Measurements from ENCODE around the gene TMEM116.
"Not testable (repeated sequence)": the region's sequence is repeated elsewhere in the genome, so short reads cannot be mapped to it uniquely, and the experiment has no call there.

Gene TMEM116

DNA sequence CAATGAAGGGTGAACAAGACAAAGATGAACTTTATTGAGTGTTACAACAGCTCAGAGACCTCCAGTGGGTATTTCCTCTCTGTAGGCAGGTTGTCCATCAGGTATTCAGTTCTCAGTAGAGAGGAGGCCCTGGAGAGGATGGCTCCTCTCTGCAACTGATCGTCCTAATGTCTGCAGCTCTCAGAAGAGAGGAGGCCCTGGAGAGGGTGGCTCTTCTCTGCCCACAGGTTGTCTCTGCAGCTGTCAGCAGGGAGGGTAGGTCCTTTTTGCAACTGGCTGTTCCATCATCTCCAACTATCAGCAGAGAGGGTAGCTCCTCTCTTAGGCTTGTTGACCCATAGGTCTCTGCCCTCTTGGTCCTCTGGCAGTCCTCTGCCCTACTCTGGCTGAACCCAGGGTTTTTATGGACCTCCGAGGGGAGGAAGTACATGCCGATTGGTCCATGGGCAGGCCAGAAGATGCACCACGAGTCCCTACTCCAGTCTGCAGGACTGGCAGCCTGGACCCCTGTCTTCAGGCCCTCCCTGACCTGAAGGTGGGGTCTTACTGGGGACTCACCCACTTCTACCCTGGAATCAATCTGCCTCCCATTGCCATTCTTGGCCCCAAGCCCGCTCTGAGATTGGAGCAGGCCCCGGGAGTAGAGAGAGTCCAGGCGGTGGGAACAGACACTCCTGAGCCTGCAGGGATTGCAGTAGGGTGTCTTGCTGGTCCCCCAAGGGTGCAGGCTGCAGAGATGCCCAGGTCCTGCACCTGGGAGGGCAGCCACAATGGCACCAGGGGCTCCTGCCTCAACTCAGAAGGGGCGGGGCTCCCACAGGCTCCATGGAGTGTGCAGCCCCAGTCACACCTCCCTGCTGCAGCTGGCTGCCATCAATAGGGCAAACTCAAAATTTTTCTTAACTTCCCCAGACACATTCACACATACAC lies 2.3 kb downstream of the TMEM116 start:
- intact Hi-C loops (cut with DNase I) = loop anchor here (5.0 kb wide), 2 partner anchors 258 to 372 kb away; partner anchors contain the start of gene HECTD4
- no peak for DNase-seq

DNA sequence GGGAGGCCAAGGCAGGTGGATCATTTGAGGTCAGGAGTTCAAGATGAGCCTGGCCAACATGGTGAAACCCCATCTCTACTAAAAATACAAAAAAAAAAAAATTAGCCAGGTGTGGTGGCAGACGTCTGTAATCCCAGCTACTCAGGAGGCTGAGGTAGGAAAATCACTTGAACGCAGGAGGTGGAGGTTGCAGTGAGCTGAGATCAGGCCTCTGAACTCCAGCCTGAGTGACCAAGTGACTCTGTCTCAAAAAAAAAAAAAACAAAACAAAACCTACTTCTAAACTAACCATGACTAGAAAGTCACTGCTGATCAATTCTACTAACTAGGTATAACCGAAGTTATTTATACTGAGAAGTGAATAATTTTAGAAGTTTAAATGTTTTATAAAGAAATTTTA lies 3.4 kb downstream of the TMEM116 start:
- intact Hi-C loops (cut with DNase I); DNase-seq: not testable (repeated sequence)

DNA sequence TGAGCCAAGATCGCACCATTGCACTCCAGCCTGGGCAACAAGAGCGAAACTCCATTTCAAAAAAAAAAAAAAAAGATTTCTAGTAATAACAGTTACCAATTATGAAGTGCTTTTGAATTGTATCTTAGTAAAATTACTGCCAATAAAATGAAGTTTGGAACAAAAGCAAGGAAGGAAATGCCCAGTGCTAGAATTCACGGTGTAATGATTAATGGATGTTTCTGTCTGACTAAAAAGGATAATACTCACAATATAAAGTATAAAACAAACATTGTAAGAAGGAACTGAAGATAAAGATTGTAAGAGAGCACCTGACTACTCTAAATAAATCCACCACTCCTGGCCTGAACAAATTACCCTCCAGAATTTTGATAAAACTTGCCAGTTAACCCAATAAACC lies 4.0 kb downstream of the TMEM116 start:
- DNase-seq = no peak
- intact Hi-C loops (cut with DNase I) = no loop called here

DNA sequence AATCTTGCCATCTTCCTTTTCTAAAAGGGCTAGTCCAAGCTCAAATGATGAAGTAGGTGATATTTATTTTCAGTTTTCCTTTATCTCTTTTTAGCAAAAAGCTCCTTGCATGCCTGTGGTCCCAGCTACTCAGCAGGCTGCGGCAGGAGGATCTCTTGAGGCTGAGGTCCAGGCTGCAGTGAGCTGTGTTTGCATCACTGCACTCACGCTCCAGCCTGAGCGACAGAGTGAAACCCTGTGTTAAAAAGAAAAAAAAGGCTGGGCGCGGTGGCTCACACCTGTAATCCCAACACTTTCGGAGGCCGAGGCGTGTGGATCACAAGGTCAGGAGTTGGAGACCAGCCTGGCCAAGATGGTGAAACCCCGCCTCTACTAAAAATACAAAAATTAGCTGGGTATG lies 5.0 kb downstream of the TMEM116 start:
- intact Hi-C loops (cut with DNase I) = no loop called here
- no peak for DNase-seq

DNA sequence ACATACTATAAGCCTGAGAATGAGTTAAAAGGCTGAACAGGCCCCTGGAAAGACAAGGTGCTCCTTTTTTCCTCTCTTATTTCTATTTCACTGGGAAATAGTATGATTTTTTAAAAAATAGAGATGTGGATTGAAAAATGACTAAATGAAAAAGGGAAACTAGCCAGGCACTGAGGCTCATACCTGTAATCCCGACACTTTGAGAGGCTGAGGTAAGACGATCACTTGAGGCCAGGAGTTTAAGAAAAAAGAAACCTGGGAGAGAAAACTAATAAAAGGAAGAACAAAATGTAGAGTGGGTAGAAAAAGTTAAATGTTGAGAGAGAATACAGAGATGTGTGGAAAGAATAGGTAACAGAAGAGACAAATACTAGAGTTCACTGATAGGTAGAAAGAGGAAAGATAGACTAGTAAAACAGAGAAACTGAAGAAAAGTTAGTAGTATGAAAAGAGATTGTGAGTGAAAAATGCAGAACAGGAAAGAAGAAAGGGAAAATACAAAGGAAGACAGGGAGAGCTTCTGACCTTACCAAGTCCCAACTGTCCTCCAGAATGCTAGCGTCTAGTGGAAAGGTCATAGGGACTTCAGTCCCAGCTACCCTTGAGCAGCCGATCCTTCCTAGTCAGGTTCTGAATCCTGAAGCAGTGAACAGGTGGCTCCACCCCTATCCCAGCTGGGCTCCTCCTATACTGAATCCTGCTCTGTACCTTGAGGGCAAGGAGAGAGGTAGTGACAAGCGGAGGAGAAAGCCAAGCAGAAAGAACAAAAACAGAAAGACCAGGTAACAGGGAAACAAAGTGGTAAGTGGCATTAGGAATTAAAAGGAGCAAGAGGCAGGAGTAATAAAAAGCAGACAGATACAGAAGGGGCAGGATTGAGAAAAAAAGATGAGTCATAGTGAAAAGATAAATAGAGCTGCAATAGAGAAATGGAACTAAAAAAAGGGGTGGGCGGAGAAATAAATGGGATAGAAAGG lies 7.3 kb downstream of the TMEM116 start:
- DNase-seq = no peak
- intact Hi-C loops (cut with DNase I) = no loop called here

DNA sequence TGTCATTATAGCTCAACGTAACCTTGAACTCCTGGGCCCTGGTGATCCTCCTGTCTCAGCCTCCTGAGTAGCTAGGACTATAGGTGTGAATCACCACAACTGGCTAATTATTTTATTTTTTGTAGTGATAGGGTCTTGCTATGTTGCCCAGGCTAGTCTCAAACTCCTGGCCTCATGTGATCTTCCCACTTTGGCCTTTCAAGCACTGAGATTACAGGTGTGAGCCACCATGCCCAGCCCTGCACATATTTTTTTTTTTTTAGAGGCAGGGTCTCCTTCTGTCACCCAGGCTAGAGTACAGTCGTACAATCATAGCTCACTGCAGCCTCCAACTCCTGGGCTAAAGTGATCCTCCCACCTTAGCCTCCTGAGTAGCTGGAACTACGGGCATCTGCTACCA lies 8.9 kb downstream of the TMEM116 start:
- intact Hi-C loops (cut with DNase I) = no loop called here
- DNase-seq = no peak

DNA sequence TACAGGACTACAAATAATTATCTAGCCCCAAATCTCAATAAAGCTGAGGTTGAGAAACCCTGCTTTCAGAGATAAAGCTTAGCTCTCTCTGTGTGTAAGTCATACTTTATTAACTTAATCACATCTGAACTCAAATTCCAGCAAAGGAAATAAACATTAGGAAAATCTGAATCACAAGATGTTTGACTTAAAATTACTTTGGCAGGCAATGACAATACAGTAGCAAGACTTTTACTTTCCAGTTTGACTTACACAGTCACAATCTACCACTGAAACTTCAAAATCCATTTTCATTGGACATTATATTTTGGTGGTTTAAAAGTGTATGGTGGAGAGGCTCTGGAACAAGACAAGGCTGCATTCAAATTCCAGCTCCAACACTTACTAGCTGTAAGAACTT lies 11.4 kb downstream of the TMEM116 start:
- intact Hi-C loops (cut with DNase I) = no loop called here
- no peak for DNase-seq

DNA sequence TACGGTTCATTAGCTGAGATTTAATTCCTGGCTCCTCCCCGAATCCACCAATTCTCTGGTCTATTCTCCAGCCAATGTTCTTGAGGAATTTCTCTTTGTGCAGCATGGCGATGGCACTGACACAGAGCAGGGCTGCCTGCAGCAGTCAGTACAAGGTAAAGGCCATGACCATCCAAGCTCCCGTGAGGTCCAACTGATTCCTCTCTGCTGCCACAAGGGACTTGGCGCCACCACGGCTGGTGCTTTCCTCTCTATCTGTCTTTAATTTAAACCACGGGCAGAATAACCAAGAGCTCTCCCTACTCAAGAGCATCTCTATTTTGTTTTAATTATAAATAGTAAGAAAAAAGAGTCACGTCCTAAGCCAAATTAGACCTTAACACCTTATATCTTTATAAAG lies 12.1 kb downstream of the TMEM116 start:
- no peak for DNase-seq
- intact Hi-C loops (cut with DNase I) = no loop called here

DNA sequence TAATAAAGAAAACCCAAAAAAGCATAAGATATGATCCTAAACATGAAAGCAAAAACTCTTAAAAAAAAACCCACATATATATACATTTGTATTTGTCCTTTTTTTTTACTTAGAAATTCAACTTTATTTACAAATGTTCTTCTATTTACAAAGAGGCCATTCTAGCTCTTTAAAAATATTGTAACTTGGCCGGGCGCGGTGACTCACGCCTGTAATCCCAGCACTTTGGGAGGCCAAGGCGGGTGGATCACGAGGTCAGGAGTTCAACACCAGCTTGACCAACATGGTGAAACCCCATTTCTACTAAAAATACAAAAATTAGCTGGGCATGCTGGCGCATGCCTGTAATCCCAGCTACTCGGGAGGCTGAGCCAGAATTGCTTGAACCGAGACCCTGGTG lies 13.8 kb downstream of the TMEM116 start:
- DNase-seq; intact Hi-C loops (cut with DNase I): not testable (repeated sequence)

DNA sequence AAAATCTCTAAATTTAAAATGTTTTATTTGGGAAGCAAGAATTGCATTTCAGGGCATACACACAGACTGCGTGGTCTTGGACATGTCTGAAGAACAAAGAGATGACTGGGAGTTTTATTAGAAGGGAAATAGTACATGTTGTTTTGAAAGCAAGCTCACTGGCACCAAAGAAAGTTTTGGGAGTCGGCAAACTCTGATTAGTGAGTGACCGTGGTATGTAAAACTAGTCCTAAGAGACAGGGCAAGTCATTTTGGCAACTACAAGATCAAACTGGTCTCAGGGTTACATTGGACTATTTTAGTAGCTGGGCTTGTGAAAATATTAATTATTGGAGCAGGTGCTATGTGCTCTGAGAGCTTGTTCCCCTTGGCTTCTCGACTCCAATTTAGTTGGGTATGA lies 14.9 kb downstream of the TMEM116 start:
- intact Hi-C loops (cut with DNase I) = no loop called here
- no peak for DNase-seq

DNA sequence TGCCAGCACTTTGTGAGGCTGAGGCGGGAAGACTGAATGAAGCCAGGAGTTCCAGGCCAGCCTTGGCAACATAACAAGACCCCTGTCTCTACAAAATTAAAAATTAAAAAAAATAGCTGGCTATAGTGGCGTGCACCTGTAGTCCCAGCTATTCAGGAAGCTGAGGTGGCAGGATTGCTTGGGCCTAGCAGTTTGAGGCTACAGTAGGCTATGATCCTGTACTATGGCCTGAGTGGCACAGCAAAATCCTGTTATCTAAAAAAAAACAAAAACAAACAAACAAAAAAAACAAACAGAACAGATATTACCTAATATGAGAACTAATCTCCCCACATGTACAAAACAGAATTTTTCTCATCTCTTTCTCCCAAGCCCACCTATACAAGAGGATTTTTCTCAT lies 15.7 kb downstream of the TMEM116 start:
- DNase-seq = no peak
- intact Hi-C loops (cut with DNase I) = no loop called here

DNA sequence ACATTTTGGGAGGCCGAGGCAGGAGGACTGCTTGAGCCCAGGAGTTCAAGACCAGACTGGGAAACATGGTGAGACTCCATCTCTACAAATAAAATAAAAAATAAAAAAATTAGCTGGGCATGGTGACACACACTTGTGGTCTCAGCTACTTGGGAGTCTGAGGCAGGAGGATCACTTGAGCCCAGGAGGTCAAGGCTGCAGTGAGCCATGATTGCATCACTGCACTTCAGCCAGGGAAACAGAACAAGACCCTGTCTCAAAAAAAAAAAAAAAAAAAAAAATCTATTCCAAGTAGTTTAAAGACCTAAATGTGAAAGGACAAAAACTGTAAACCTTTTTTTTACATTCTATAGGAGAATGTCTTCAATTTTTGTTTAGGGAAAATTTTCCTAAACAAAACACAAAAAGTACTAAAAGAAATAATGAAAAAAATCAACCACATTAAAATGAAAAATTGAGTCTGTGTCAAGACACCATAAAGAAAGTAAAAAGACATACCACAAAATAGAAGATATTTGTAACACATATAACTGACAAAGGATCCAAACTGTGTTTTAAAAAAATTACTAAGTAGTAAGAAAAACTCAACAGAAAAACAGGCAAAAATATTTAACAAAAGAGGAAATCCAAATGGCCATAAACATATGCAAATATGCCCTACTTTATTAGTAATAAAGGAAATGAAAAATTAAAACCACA lies 17.0 kb downstream of the TMEM116 start:
- DNase-seq = no peak
- intact Hi-C loops (cut with DNase I) = no loop called here

DNA sequence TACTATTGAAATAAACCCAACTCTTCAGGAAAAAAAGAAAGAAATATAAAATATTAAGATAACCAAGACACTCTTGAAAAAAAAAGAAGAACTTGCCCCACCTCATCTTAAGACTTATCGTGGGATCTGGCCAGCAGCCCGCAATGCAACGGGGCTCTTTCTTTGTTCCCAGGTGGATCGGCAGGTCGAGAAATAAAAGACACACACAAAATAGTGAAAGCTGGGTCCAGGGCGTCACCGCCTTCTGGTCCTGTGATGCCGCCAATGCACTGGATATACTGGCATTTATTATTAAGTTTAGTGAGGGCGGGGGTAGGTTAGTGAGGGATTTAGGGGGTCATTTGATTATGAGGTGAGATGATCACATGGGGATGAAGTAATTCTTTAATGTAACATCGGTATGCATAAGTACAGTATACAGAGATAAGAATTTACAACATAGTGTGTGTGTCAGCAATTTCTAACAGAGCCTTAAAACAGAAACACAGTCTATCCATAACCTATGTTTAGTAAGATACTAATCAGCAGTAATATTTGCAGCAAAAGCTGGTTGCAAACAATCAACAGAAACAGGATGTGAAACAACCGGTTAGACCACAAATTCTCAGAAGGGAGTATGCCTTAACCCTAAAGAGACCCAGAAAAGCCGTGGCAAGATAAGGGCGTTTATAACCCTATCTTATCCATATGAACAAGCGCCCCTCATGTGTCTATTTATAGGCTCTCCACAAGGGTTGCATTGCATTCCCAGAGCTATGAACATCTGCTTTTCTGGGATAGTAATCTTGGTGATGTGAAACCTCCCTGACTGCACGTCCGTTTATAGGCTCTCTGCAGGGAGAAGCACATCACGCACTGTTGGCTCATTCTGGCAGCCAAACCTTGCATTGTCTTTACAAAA lies 18.5 kb downstream of the TMEM116 start:
- intact Hi-C loops (cut with DNase I) = not testable (repeated sequence)

DNA sequence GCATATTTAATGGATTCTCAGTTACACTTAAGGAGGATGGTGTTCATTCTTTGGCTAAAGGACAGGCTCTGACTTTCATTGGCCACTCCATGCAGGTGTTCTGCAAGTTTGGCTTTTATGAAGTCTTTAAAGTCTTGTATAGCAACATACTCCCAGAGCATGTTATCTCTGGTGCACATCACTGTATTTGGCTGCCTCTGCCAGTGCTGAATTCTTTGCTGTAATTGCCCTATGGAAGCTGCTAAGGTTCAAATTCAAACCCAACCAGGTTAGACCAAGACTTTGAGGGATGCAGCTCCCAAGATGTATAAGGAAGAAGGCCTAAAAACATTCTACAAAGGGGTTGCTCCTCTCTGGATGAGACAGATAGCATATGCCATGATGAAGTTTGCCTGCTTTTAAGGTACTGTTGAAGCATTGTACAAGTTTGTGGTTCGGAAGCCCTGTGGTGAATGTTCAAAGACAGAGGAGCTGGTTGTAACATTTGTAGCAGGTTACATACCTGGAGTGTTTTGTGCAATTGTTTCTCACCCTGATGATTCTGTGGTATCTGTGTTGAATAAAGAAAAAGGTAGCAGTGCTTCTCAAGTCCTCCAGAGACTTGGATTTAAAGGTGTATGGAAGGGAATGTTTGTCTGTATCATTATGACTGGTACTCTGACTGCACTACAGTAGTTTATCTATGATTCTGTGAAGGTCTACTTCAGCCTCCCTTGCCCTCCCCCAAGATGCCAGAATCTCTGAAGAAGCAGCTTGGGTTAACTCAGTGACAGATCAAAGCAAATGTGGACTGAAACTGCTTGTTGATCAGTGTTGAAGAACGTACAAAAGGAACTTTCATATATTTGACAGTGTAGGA lies 19.4 kb downstream of the TMEM116 start:
- DNase-seq = no peak
- intact Hi-C loops (cut with DNase I) = no loop called here

More for the DNA sequence above, 18.5 kb downstream of the TMEM116 start:
- not testable (repeated sequence) for DNase-seq

DNA sequence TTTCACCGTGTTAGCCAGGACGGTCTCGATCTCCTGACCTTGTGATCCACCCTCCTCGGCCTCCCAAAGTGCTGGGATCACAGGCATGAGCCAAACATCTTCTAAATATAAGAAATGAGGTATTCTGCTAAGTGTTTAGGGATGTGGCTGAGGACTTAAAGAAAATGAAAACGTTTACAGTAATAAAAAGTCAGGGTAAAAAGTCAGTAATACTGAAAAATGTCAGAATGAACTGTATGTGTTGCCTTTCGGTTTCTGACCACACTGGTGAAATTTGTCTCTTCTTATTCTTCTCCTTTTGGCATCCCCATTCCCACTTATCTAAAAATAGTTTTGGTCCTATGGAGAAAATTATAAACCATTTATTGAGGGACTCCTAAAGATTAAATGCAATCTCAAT lies 20.5 kb downstream of the TMEM116 start:
- DNase-seq = no peak
- intact Hi-C loops (cut with DNase I) = no loop called here

DNA sequence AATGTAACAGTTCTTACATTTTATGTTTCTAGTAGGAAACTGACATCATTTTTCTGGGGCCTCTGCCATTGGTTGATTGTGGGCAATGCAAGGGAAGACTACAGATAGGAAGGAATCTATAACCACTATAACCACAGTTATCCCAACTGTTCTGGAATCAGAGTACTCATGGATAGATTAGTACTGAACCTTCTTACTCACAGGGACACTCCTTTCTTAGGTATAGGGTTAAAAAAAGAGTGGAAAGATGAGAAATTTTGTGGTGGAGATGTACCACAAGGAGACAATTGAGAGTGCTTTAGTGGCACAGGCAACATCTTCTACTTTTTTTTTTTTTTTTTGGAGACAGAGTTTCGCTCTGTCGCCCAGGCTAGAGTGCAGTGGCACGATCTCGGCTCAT lies 21.0 kb downstream of the TMEM116 start:
- intact Hi-C loops (cut with DNase I) = no loop called here
- no peak for DNase-seq

DNA sequence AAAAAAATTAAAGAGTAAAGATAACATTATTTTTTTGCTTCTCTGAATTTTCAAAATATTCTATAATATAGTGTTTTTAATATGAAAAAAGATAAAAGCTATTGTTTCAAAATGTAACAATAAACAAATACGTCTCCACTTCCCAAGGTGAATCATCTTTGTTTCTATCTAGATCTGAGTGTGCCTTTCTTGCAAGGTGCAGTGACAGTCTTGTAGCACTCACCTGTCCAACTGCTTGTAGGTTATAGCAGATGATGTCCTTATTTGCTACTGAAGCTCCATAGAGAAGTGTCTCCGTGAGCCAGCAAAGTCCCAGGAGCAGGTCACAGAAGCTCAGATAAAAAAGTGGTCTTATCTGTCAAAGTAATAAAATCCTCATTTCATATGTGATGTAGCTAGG lies 21.4 kb downstream of the TMEM116 start:
- intact Hi-C loops (cut with DNase I) = no loop called here
- DNase-seq = no peak

DNA sequence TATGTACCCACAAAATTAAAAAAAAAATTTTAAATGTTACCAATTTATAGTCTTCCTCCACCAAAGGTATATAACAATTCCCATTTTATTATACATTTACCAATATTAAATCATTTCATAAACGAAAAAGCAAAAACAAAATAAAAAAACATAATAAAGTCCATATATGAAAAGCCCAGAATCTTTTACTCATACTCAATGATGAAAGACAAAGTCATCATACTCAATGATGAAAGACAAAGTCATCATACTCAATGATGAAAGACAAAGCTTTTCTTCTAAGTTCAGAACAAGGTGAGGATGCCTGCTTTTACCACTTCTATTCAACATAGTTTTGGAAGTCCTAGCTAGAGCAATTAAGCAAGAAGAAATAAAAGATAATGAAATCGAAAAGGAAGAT lies 28.1 kb downstream of the TMEM116 start:
- no peak for DNase-seq
- intact Hi-C loops (cut with DNase I) = no loop called here

DNA sequence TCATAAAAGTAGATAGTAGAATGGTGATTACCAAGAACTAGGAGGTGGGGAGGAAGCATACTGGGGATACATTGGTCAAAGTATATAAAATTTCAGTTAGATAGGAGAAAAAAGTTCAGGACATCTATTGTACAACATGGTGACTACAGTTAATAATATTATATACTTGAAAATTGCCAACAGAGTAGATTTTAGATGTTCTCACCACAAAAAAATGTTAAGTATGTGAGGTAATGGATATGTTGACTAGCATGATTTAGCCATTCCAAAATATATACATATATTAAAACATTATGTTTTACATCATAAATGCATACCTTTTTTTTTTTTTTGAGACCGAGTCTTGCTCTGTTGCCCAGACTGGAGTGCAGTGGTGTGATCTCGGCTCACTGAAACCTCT lies 31.0 kb downstream of the TMEM116 start:
- intact Hi-C loops (cut with DNase I) = no loop called here
- DNase-seq = no peak
